ENCODE results near the gene TSPAN1. TPM values are rescaled to one million over a fixed set of nuclear protein-coding genes. Genes with fewer than 3 reads are reported as not detected.

Gene TSPAN1
- total RNA-seq, 1 donor from 2014 or later: 1.7 TPM

DNA sequence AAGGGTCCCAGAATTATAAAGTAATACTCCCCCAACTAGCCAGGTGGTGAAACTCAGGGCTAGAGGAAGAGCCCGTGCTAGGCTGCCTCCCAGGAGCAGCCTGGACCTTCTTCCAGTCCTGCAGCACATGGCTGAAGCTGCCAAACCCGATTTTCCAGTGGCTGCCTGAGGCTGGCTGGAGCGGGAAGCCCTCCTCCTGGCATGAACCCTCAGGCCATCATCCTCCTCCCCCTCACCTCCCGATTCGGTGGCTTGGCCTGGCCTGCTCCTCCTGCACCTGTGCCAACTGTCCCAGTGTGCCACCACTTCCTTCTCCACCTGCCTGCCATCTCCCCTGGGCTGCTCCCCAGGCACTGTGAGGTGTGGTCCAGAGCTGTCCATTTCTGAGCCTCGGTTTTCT is 3.0 kb upstream of the TSPAN1 start:
- TF ChIP-seq, protein P1, sequence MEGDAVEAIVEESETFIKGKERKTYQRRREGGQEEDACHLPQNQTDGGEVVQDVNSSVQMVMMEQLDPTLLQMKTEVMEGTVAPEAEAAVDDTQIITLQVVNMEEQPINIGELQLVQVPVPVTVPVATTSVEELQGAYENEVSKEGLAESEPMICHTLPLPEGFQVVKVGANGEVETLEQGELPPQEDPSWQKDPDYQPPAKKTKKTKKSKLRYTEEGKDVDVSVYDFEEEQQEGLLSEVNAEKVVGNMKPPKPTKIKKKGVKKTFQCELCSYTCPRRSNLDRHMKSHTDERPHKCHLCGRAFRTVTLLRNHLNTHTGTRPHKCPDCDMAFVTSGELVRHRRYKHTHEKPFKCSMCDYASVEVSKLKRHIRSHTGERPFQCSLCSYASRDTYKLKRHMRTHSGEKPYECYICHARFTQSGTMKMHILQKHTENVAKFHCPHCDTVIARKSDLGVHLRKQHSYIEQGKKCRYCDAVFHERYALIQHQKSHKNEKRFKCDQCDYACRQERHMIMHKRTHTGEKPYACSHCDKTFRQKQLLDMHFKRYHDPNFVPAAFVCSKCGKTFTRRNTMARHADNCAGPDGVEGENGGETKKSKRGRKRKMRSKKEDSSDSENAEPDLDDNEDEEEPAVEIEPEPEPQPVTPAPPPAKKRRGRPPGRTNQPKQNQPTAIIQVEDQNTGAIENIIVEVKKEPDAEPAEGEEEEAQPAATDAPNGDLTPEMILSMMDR (IDR thresholded peaks at IDR 0.05; ENCODE audit: insufficient read depth, low read depth, low read length): no peak
- no peak for TF ChIP-seq EZH2 (IDR thresholded peaks at IDR 0.05; ENCODE audit: insufficient read depth, low read length)
- DNase-seq (ENCODE audit: low read depth) (no peak), FAIRE-seq (no peak)
- H3K4me3 ChIP-seq (ENCODE audit: insufficient read depth, low read depth, low read length): no peak overlapping the region
- H4K20me1 ChIP-seq (ENCODE audit: insufficient read depth, low read length): no peaks in the 10 kb centered on the region
- H2AFZ ChIP-seq (ENCODE audit: low read depth, low read length): no peak overlapping the region
- H3K4me1 ChIP-seq (ENCODE audit: insufficient read depth, low read length): peaks cover 7% of the 10 kb centered on the region
- Mint-ChIP-seq H3K9me3 (ENCODE audit: unreplicated experiment) (no peaks in the 10 kb centered on the region), H3K4me1 (ENCODE audit: low read depth, unreplicated experiment) (no peaks in the 10 kb centered on the region), H3K27ac (ENCODE audit: unreplicated experiment) (no peak overlapping the region), H3K36me3 (ENCODE audit: low read depth, unreplicated experiment) (peaks cover 2% of the 10 kb centered on the region), H3K27me3 (ENCODE audit: low read depth, unreplicated experiment) (peaks cover 34% of the 10 kb centered on the region), H3K4me3 (ENCODE audit: unreplicated experiment) (no peak overlapping the region)
- H3K9ac ChIP-seq (ENCODE audit: low read length): no peak overlapping the region
- no peak overlapping the region for H3K27ac ChIP-seq (ENCODE audit: low read depth, low read length)
- H3K9me3 ChIP-seq (ENCODE audit: insufficient read depth, low read depth, low read length): no peaks in the 10 kb centered on the region
- no peaks in the 10 kb centered on the region for H3K36me3 ChIP-seq (ENCODE audit: insufficient read depth, low read length)
- no peak overlapping the region for H3K4me2 ChIP-seq (ENCODE audit: low read length)
- H3K27me3 ChIP-seq (ENCODE audit: insufficient read depth, low read length): peaks cover 19% of the 10 kb centered on the region
- no peaks in the 10 kb centered on the region for H3K79me2 ChIP-seq (ENCODE audit: insufficient read depth, low read length)

DNA sequence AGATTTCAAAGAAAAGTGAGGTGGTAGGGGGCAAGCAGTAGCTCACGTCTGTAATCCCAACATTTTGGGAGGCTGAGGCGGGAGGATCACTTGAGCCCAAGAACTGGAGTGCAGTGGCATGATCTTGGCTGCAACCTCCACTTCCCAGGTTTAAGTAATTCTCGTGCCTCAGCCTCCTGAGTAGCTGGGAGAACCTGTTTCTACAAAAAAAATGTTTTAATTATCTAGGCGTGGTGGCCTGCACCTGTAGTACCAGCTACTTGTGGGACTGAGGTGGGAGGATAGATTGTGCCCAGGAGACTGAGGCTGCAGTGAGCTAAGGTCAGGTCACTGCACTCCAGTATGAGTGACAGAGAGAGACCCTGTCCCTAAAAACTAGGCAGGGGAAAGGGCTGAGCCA is 2.6 kb upstream of the TSPAN1 start:
- Histone ChIP-seq H3K4me3 (ENCODE audit: insufficient read depth, low read depth, low read length) (no peak overlapping the region), H3K36me3 (ENCODE audit: insufficient read depth, low read length) (no peaks in the 10 kb centered on the region), H4K20me1 (ENCODE audit: insufficient read depth, low read length) (no peaks in the 10 kb centered on the region), H3K27ac (ENCODE audit: low read depth, low read length) (no peak overlapping the region), H3K9ac (ENCODE audit: low read length) (no peak overlapping the region), H2AFZ (ENCODE audit: low read depth, low read length) (no peak overlapping the region), H3K4me1 (ENCODE audit: insufficient read depth, low read length) (peaks cover 7% of the 10 kb centered on the region), H3K27me3 (ENCODE audit: insufficient read depth, low read length) (peaks cover 15% of the 10 kb centered on the region), H3K4me2 (ENCODE audit: low read length) (no peak overlapping the region), H3K9me3 (ENCODE audit: insufficient read depth, low read depth, low read length) (no peaks in the 10 kb centered on the region), H3K79me2 (ENCODE audit: insufficient read depth, low read length) (no peaks in the 10 kb centered on the region)
- no peak overlapping the region for H3K27ac Mint-ChIP-seq (ENCODE audit: unreplicated experiment)
- H3K36me3 Mint-ChIP-seq (ENCODE audit: low read depth, unreplicated experiment): peaks cover 2% of the 10 kb centered on the region
- no peak overlapping the region for H3K4me3 Mint-ChIP-seq (ENCODE audit: unreplicated experiment)
- DNase-seq (ENCODE audit: low read depth) (no peak), FAIRE-seq (no peak)
- no peaks in the 10 kb centered on the region for H3K9me3 Mint-ChIP-seq (ENCODE audit: unreplicated experiment)
- TF ChIP-seq, protein P1 (IDR thresholded peaks at IDR 0.05; ENCODE audit: insufficient read depth, low read depth, low read length): no peak
- no peak for TF ChIP-seq EZH2 (IDR thresholded peaks at IDR 0.05; ENCODE audit: insufficient read depth, low read length)
- H3K4me1 Mint-ChIP-seq (ENCODE audit: low read depth, unreplicated experiment): no peaks in the 10 kb centered on the region
- peaks cover 32% of the 10 kb centered on the region for H3K27me3 Mint-ChIP-seq (ENCODE audit: low read depth, unreplicated experiment)

DNA sequence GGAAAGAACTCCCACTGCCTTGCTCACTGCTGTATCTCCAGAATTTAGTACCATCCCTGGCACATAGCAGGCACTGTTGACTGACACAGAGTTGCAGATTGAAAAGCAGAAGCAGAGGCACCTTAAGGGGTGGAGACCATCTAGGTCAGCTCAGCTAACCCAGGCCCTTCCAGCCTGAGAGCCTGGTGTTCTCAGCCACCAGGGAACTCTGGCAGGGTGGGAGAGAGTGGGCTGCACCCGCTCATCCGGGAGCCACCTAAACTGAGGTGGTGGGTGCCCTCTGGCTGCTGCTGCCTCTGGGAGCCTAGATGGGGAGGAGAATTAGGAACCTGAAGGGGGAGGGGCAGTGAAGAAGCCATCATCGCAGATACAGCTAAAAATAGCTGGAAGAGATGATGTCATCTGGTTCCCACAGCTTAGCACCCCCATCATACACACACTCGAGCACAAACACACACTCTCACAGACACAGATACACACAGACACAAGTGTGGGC is 1.5 kb upstream of the TSPAN1 start:
- H3K27ac ChIP-seq (ENCODE audit: low read depth, low read length): no peak overlapping the region
- no peak overlapping the region for H3K4me3 ChIP-seq (ENCODE audit: insufficient read depth, low read depth, low read length)
- FAIRE-seq (no peak), DNase-seq (ENCODE audit: low read depth) (peak; percentile 22)
- H3K4me3 Mint-ChIP-seq (ENCODE audit: unreplicated experiment): no peak overlapping the region
- H3K4me1 Mint-ChIP-seq (ENCODE audit: low read depth, unreplicated experiment): no peaks in the 10 kb centered on the region
- no peaks in the 10 kb centered on the region for H3K79me2 ChIP-seq (ENCODE audit: insufficient read depth, low read length)
- H3K27me3 ChIP-seq (ENCODE audit: insufficient read depth, low read length): peaks cover 9% of the 10 kb centered on the region
- H3K9me3 ChIP-seq (ENCODE audit: insufficient read depth, low read depth, low read length): no peaks in the 10 kb centered on the region
- peak overlapping the region; percentile 5 for H2AFZ ChIP-seq (ENCODE audit: low read depth, low read length)
- no peaks in the 10 kb centered on the region for H3K36me3 ChIP-seq (ENCODE audit: insufficient read depth, low read length)
- peaks cover 7% of the 10 kb centered on the region for H3K4me1 ChIP-seq (ENCODE audit: insufficient read depth, low read length)
- peaks cover 25% of the 10 kb centered on the region for H3K27me3 Mint-ChIP-seq (ENCODE audit: low read depth, unreplicated experiment)
- H3K9ac ChIP-seq (ENCODE audit: low read length): no peak overlapping the region
- no peaks in the 10 kb centered on the region for H4K20me1 ChIP-seq (ENCODE audit: insufficient read depth, low read length)
- H3K4me2 ChIP-seq (ENCODE audit: low read length): peak overlapping the region; percentile 20
- peaks cover 2% of the 10 kb centered on the region for H3K36me3 Mint-ChIP-seq (ENCODE audit: low read depth, unreplicated experiment)
- H3K9me3 Mint-ChIP-seq (ENCODE audit: unreplicated experiment): no peaks in the 10 kb centered on the region
- H3K27ac Mint-ChIP-seq (ENCODE audit: unreplicated experiment): no peak overlapping the region
- TF ChIP-seq EZH2 (IDR thresholded peaks at IDR 0.05; ENCODE audit: insufficient read depth, low read length): no peak
- TF ChIP-seq, protein P1 (IDR thresholded peaks at IDR 0.05; ENCODE audit: insufficient read depth, low read depth, low read length): no peak
